HepG2 (cell line): ENCODE results near the gene PRDM15. TPM values are rescaled to one million over a fixed set of nuclear protein-coding genes. Genes with fewer than 3 reads are reported as not detected.

Experiments
- HINFP ChIP-seq: sonication (generic); formaldehyde crosslinking; IDR thresholded peaks from 2 replicates; pipeline ENCODE4 v1.4.0; 2020; ENCODE audit warnings: low read depth, mild to moderate bottlenecking, missing genetic modification reagents
- HMG20B ChIP-seq: conservative IDR thresholded peaks from 2 replicates; pipeline ENCODE4 v1.6.1; 2016; ENCODE audit warnings: missing genetic modification reagents, missing compliant biosample characterization
- HNRNPK ChIP-seq: fragments of 200-400 bp; formaldehyde crosslinking; IDR thresholded peaks from 2 replicates; pipeline ENCODE4 v1.6.1; 2018; ENCODE audit warnings: low read length, low read depth, moderate library complexity, mild to moderate bottlenecking; ENCODE audit not compliant: poor library complexity, severe bottlenecking
- KIAA2018 ChIP-seq: sonication (generic); formaldehyde crosslinking; IDR thresholded peaks from 2 replicates; pipeline ENCODE4 v1.5.0; 2020; ENCODE audit warnings: mild to moderate bottlenecking, missing genetic modification reagents, borderline replicate concordance
- STAT6 ChIP-seq: sonication (generic); formaldehyde crosslinking; IDR thresholded peaks from 2 replicates; pipeline ENCODE4 v1.4.0; 2020; ENCODE audit warnings: missing genetic modification reagents, mild to moderate bottlenecking, borderline replicate concordance
- TBP ChIP-seq: sonication (generic); formaldehyde crosslinking; IDR thresholded peaks from 2 replicates; pipeline ENCODE4 v1.5.0; 2020; ENCODE audit warnings: missing genetic modification reagents
- ZBTB38 ChIP-seq: sonication (generic); formaldehyde crosslinking; IDR thresholded peaks from 2 replicates; pipeline ENCODE4 v1.5.1; 2020; ENCODE audit warnings: mild to moderate bottlenecking, missing genetic modification reagents
- polyA plus RNA-seq, 8 experiments: library from polyadenylated mRNA; depleted of rRNA in 3 of 8; stranded (reverse) in 7 of 8; unstranded in 1 of 8; fragments of >200 nt; fragmentation: Illumina TruSeq in 4 of 8; extraction: Trizol in 4 of 8; gene quantifications; 2 replicates each; pipeline versions ENCODE4 v1.2.1 to v1.2.3, GENCODE V29; 2011 to 2016; ENCODE audit warnings: low read depth in 4 of 8, missing spikeins in 1 of 8, mixed read lengths in 1 of 8; ENCODE audit not compliant: insufficient read depth in 1 of 8
- total RNA-seq, 5 experiments: library from RNA; depleted of rRNA; stranded (reverse); fragments of >200 nt; fragmentation: Illumina TruSeq; extraction: Trizol; gene quantifications; 2 replicates each; pipeline ENCODE4 v1.2.3, GENCODE V29; 2016; ENCODE audit warnings: low read depth in 1 of 5
- TF ChIP-seq, protein P1 (sequence below): IDR thresholded peaks from 2 replicates; pipeline ENCODE4 v1.6.1; 2016; ENCODE audit warnings: mild to moderate bottlenecking, missing biosample characterization, missing genetic modification reagents

Gene PRDM15
- total and polyA plus RNA-seq, 2 of the 13 experiments (the other 11 are each of a cell fraction or from before 2014, with no cell fraction given) = 4.0 to 6.9 TPM

DNA sequence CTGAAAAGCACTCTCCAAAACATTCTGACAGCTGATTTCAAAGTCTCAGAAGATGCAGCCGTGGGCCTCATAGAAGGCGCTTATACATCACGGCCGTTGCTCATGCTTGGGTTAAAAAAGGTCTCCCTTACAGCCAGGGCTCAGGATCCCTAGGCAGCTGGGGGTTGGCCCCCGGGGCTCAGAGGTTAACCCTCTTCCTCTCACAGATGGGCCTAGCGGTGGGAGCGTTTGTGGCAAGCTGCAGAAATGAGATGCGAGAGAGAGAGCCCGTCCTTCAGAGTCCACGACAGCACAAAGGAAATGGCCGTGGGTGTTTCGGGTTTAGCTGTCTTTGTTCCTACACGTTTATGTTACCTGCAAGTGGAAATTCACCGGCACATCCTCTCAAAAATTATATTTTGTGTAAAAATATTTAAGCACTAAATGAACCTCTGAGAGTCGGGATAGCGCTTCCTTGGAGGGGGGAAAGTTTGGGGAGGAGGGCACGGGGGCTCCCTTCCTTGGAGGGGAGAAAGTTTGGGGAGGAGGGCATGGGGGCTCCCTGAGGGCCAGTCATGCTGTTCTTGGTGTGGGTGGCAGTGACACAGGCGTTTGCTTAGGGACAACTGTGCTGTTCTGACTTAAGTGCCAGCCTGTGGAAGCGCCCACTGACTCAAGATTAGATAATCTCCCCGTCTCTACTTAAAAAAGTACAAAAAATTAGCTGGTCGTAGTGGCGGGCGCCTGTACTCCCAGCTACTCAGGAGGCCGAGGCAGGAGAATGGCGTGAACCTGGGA is 20.5 kb upstream of the PRDM15 start (continued):
- TF ChIP-seq ZBTB38 (CRISPR knock-in tag) (no peak), HINFP (no peak), HMG20B (CRISPR knock-in tag) (no peak), KIAA2018 (CRISPR knock-in tag) (no peak), HNRNPK (no peak), STAT6 (no peak), TBP (no peak)
- TF ChIP-seq, protein P1, sequence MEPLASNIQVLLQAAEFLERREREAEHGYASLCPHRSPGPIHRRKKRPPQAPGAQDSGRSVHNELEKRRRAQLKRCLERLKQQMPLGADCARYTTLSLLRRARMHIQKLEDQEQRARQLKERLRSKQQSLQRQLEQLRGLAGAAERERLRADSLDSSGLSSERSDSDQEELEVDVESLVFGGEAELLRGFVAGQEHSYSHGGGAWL = no peak
- TF ChIP-seq, all 625 proteins: peak for 0
